OCI-M1 (cell line): ENCODE data around the gene VIP.
"Not testable (repeated sequence)": the region's sequence is repeated elsewhere in the genome, so short reads cannot be mapped to it uniquely, and the experiment has no call there.

ENCODE experiments used
- DNase-seq: peaks from one replicate; lab custom pipeline; 2025; lab: John Stamatoyannopoulos, UW

The VIP gene

DNA sequence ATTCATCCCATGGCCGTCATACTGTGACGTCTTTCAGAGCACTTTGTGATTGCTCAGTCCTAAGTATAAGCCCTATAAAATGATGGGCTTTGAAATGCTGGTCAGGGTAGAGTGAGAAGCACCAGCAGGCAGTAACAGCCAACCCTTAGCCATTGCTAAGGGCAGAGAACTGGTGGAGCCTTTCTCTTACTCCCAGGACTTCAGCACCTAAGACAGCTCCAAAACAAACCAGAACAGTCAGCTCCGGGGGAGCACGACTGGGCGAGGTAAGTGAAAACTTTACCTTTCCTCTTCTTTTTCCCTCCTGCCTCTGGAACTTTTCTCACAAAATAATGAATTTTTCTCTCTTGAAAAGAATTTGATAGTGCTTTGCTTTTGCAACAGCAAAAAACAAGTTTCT, at the start of gene VIP:
TSS of gene VIP (plus strand) at position 104 of the 400 bp plus-strand sequence. CDS start 1,381 bp downstream, outside the sequence.
- DNase-seq = peak; percentile 41

- DNase-seq = peak; percentile 53
Observed at GRCh38 chr6:152701081-152701862, 49.3 kb upstream of the VIP start.

DNA sequence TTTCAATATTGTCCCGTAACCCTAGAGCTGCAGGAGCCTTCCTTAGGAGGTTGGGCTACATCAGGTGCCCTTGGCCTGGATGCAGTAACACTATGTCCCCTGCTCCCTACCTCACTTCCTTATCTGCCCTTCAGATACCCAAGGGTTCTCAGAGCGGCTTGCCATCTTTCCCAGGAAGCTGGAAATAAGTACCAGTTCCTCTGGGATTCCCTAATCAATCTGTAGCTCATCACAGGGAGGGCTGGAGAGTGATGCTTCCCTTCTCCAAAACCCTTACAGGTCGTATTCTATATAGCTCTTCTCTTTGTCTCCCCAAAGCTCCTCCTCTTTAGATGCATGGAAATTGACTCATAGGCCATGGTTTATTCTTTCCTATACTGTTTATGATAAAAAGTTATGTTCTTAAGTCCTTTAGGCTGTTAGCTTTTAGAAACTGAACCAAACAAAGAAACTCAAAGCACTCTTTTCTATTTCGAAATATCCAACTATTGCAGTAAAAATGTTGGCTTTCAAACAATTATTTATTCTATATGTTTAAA, 48.7 kb upstream of the VIP start:
- no peak for DNase-seq

GRCh38 chr6:152703750-152704149, 46.8 kb upstream of the VIP start:
- DNase-seq = not testable (repeated sequence)

GRCh38 chr6:152705327-152705726, 45.3 kb upstream of the VIP start:
- DNase-seq = no peak

- DNase-seq = no peak
Observed at GRCh38 chr6:152716322-152716721, 34.3 kb upstream of the VIP start.

DNA sequence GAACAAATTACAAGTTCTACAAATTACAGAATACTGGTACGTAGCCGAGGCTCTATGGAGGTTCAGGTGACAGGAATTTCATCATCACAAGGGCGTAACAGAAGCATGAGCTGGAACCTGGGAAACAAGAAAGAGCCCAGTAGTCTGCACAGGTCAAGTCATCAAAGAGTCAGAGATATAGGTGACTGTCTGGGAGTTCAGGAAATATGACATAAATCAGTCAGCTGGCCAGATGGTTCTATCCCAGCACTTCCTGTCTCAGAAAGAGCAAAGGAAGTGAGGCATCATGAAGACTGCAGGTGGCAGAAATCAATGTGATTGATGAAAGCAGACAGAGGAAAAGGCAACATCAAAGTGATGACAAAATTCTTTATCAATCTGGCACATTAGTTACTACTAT, 29.6 kb upstream of the VIP start:
- no peak for DNase-seq

GRCh38 chr6:152721956-152722355, 28.6 kb upstream of the VIP start:
- DNase-seq = no peak

DNA sequence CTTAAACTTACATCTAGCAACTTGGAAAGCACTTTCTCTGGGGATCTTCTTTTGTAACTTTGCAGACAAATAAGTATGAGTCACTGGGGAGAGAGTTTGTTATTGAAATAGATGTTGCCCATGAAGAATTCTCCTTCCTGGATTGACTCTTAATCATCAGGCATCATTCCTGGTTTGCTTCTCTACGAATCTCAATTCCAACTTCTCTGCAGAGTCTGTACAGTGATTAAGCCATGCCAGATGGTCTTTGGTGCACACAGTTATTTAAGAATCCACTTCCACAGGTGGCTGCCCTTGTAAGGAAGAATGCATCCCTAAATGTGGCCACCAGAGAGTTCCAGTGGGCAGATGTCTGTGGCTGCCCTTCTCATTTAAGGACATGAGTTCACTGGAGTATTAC, 27.2 kb upstream of the VIP start:
- DNase-seq = no peak

DNA sequence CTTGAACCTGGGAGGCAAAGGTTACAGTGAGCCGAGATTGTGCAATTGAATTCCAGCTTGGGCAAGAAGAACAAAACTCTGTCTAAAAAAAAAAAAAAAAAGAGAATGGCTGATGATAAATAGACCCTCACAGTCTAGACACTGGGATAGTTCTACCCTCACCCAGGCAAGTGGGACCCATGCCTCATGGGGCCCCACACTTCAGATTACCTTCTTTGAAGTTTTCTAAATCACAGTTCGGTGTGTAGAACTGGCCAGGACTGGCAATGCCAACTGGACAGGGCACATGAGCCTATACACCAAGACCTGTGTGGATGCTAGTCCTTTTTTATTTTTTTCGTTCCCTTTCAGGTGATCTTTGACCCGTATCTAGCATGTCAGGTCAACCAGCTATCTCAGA, 24.3 kb upstream of the VIP start:
- no peak for DNase-seq

DNA sequence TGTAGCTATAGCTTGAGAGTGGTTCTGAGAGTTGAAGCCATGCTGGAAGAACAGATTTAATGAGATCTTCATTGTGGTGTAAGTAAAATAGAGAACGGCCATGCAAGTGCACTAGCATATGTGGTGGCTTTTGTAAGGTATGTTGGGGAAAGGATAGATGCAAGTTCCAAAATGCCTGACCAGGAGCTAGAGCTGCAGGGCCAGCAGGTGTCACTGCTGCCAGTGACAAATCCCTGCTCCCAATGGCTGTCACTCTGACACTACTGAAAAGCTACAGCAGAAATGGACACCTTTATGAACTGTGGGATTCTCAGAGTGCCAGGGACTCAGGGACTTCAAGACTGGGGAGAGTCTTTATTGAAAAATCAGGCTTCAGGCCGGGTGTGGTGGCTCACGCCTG, 23.1 kb upstream of the VIP start:
- DNase-seq = no peak

GRCh38 chr6:152734630-152735029, 16.0 kb upstream of the VIP start:
- no peak for DNase-seq

GRCh38 chr6:152736687-152737273, 13.8 kb upstream of the VIP start:
- peak; percentile 55 for DNase-seq

- DNase-seq = no peak
Observed at GRCh38 chr6:152745509-152746171, 5.0 kb upstream of the VIP start.

- DNase-seq = no peak
Observed at GRCh38 chr6:152746172-152746553, 4.4 kb upstream of the VIP start.

GRCh38 chr6:152748843-152749242, 1.8 kb upstream of the VIP start:
- DNase-seq = peak; percentile 65

- DNase-seq = no peak
Observed at GRCh38 chr6:152749336-152749735, 1.3 kb upstream of the VIP start.

- no peak for DNase-seq
Observed at GRCh38 chr6:152765331-152765730, 14.7 kb downstream of the VIP start.

DNA sequence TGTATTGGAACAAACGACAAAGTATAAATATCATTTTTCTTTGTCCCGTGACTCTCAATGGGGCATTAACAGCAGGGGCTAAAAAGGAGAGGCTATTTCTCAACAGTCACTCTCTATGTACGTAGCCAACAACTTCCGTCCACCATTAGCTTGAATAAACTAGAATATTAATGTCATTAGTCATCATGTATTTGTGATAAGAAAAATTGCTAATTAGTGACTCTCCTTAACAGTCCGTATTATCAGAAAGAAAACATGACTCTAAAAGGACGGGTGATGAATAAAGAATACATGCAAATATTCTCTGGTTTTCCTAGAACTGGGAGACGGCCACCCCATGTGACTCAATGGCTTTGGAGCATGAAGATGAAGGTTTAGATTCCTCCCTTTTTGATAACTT, 18.6 kb downstream of the VIP start:
- DNase-seq = no peak

- DNase-seq = no peak
Observed at GRCh38 chr6:152769993-152770392, 19.4 kb downstream of the VIP start.

GRCh38 chr6:152771061-152771687, 20.6 kb downstream of the VIP start:
- no peak for DNase-seq

- no peak for DNase-seq
Observed at GRCh38 chr6:152775428-152775827, 24.8 kb downstream of the VIP start.

DNA sequence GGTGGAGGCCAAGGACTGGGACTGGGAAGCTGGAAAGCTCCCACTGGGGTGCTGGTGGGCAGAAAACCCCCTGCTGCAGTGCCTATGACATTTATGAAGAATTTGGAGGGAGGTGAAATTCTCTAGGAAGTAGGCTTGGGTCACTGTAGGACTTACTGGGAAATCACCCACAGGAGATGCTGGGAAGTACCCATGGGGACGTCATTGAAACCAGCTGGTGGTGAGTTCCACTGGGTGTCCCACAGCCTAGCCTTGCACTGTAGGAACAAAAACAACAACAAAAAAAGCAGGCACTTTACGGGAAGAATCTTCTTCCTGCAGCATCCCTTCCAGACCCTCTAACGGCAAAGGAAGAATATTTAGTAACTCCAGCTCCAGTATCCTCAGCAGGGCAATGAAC, 26.2 kb downstream of the VIP start:
- no peak for DNase-seq
